PFSK-1 (cell line): ENCODE data around the gene ST7.

Source experiments
- FOXP2 ChIP-seq: optimal IDR thresholded peaks from 2 replicates; pipeline ENCODE3; 2011; ENCODE audit warnings: borderline replicate concordance, control low read depth, inconsistent platforms; ENCODE audit not compliant: insufficient read depth; ENCODE audit errors: extremely low read length, extremely low read depth
- POLR2AphosphoS5 ChIP-seq: IDR thresholded peaks from 2 replicates; pipeline ENCODE4 v1.6.1; 2012; ENCODE audit warnings: low read depth, mild to moderate bottlenecking, control low read depth, low read length, moderate library complexity
- SIN3A ChIP-seq: IDR thresholded peaks from 2 replicates; pipeline ENCODE4 v1.6.1; 2012; ENCODE audit warnings: mild to moderate bottlenecking, low read length, moderate library complexity, borderline replicate concordance; ENCODE audit not compliant: insufficient read depth
- TAF1 ChIP-seq: IDR thresholded peaks from 2 replicates; pipeline ENCODE4 v1.6.1; 2012; ENCODE audit warnings: low read length, control low read depth, borderline replicate concordance; ENCODE audit not compliant: insufficient read depth
- TF ChIP-seq, protein P1 (sequence below), 2 experiments: IDR thresholded peaks; 2 replicates each; pipeline versions ENCODE4 v1.6.1 to v1.8.0; 2011 to 2012; ENCODE audit warnings: low read depth in 2 of 2, low read length in 2 of 2, control low read depth in 1 of 2, inconsistent platforms in 1 of 2, mild to moderate bottlenecking in 1 of 2, moderate library complexity in 1 of 2; ENCODE audit not compliant: insufficient read depth in 1 of 2

Gene ST7

DNA sequence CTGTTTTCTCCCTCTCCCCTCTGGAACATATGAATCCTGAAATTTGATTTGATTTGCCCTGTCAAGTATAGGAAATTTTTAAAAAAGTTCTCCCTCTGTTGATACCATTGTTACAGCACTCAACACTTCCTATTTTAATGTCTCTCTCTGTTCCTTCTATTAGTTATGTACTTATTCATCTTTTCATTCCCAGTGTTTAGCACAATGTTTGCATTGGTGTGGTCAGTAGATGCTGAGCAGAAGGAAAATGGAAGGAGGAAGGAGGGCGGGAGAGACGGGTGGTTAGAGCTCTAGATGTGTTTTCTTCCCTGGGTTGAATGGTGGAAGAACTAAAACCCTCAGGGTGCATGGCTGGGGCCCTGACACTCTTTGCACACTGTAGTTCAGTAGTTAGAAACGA is 290.1 kb downstream of the ST7 start:
- TF ChIP-seq FOXP2 (no peak), SIN3A (no peak), TAF1 (no peak), POLR2AphosphoS5 (no peak)
- TF ChIP-seq, protein P1, sequence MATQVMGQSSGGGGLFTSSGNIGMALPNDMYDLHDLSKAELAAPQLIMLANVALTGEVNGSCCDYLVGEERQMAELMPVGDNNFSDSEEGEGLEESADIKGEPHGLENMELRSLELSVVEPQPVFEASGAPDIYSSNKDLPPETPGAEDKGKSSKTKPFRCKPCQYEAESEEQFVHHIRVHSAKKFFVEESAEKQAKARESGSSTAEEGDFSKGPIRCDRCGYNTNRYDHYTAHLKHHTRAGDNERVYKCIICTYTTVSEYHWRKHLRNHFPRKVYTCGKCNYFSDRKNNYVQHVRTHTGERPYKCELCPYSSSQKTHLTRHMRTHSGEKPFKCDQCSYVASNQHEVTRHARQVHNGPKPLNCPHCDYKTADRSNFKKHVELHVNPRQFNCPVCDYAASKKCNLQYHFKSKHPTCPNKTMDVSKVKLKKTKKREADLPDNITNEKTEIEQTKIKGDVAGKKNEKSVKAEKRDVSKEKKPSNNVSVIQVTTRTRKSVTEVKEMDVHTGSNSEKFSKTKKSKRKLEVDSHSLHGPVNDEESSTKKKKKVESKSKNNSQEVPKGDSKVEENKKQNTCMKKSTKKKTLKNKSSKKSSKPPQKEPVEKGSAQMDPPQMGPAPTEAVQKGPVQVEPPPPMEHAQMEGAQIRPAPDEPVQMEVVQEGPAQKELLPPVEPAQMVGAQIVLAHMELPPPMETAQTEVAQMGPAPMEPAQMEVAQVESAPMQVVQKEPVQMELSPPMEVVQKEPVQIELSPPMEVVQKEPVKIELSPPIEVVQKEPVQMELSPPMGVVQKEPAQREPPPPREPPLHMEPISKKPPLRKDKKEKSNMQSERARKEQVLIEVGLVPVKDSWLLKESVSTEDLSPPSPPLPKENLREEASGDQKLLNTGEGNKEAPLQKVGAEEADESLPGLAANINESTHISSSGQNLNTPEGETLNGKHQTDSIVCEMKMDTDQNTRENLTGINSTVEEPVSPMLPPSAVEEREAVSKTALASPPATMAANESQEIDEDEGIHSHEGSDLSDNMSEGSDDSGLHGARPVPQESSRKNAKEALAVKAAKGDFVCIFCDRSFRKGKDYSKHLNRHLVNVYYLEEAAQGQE (IDR thresholded peaks at IDR 0.05; ENCODE audit: insufficient read depth in 1 of 2, low read depth in 2 of 2, low read length in 2 of 2) = no peak

DNA sequence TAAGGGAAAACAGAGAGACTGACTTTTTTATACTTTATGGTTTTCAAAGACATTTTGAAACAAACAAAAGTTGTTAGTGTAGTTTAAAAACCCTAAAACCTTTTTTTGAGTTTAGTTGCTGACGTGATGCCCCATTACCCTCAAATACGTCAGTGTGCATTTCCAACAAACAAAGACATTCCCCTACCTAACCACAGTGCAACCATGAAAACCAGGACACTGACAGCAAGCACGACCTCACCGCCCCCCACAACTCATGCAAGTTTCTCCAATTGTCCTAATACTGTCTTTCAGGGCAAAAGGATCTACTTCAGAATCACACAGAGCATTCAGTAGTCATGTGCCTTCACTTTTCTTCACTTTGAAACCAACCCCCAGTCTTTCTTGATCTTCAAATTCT is 294.5 kb downstream of the ST7 start:
- TF ChIP-seq, protein P1 (IDR thresholded peaks at IDR 0.05; ENCODE audit: insufficient read depth in 1 of 2, low read depth in 2 of 2, low read length in 2 of 2) = no peak
- no peak for TF ChIP-seq FOXP2

DNA sequence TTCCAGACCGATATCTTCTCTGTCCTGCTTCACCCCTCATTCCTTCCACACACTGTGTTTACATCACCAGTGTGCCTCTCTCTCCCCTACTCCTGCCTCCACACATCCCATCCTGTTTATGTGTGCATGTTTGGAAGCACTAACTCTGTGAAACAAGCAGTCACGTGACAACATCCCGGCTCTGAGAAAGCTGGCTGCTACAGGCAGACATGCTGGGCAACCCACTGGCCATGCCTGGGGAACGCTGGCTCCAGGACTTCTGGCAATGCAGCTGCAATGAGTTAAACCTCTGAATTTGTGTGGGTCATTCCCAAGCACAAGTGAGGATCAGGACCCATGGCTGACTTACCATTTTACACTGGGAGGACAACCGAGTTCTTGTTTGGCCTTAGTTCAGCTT is 295.5 kb downstream of the ST7 start:
- no peak for TF ChIP-seq TAF1
- no peak for TF ChIP-seq FOXP2
- no peak for TF ChIP-seq POLR2AphosphoS5
- no peak for TF ChIP-seq SIN3A
- TF ChIP-seq, protein P1 (IDR thresholded peaks at IDR 0.05; ENCODE audit: insufficient read depth in 1 of 2, low read depth in 2 of 2, low read length in 2 of 2) = no peak

DNA sequence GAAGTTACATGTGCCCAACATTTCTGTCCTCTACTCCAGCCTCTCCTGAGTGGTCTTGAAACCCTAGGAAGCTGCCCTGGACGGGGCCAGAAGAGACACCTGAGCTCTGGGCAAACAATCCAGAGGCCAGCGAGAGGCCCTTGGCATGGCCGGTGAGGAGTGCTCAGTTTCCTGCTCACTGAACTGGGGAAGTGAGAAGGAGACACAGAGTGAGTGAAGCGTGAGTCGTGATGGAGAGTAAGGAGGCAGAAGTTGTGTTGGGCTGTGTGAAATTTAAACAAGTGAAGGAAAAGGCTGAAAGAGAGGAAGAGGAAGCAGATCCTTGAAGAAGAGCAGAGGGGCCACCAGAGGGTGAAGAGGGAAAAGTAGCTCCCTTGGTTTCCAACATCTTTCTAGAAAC is 296.4 kb downstream of the ST7 start:
- no peak for TF ChIP-seq POLR2AphosphoS5
- no peak for TF ChIP-seq SIN3A
- no peak for TF ChIP-seq TAF1
- TF ChIP-seq, protein P1 (IDR thresholded peaks at IDR 0.05; ENCODE audit: insufficient read depth in 1 of 2, low read depth in 2 of 2, low read length in 2 of 2) = no peak

DNA sequence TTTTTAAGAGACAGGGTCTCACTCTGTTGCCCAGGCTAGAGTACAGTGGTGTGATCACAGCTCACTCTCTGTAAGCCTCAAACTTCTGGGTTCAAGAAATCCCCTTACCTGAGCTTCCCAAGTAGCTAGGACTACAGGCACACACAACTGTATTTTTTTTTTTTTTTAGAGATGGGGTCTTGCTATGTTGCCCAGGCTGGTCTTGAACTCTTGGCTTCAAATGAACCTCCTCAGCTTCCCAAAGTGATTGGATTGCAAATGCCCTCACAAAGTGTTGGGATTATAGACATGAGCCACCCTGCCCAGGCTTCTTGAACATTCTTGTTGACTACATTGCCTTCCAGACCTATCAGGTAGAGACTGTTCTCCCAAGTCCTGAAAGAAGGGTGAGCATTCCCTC is 296.9 kb downstream of the ST7 start:
- TF ChIP-seq POLR2AphosphoS5 = no peak
- no peak for TF ChIP-seq SIN3A
- TF ChIP-seq FOXP2 = no peak
- TF ChIP-seq, protein P1 (IDR thresholded peaks at IDR 0.05; ENCODE audit: insufficient read depth in 1 of 2, low read depth in 2 of 2, low read length in 2 of 2) = no peak
- TF ChIP-seq TAF1 = no peak
